HG03439 (cell line): ENCODE data around the gene MTCH1.

Source experiments
- ATAC-seq: cut with Tn5 transposase; IDR thresholded peaks from one replicate; pipeline ENCODE4 v1.9.1; 2021; ENCODE audit warnings: mild to moderate bottlenecking, moderate library complexity; ENCODE audit not compliant: unreplicated experiment

The MTCH1 gene

DNA sequence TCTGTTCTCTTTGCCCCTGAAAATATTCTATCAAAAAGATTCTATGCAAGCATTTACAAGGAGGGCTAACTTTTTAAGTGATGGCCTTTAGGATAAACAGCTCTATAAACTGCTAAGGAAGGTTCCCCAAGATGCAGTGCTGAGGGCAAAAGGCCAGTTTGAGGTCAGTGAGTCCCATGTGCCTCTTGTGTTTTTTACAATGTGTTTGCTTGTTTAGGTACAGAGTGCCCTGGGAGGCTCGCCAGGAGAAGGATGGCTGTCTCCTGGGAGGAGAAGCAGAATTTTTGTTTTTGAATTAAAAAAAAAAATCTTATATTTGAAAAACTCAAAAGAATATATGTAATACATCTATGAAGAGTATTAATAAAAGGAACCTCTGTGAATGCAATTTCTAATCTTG is 12.8 kb downstream of the MTCH1 start:
- ATAC-seq, result no peak

DNA sequence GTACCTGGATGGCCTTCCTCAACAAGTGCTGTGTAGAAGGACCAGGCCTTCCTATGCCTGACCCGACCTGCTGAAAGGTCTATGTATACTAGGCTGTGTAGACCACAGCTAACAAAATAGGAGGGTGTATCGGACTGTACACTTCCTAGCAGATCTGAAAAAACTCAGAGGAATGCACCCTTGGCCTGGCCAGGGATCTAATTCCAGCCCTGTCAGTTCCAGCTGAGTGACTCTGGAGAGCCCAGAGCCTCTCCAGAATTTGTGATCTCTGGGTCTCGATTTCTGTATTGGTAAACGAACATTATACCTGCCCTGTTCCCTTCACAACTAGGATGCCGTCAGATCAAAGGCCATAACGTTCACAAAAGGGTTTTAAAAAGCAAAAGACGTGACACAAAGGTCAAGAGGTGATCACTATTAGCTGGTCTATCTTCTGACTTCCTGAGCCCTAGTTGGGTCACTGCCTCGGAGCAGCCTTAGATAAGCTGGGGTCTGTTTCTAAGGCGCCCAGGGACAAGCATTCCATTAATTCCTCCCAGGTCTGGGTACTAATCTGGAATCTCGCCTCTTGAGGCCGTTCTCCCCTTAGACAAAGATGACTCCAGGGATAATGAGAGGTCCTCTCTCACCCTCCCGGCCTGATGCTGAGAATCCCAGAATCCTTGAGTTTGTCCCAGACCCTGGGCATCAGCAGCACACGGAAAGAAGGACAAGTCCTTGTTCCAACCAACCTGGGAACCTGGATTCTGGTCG is 13.9 kb downstream of the MTCH1 start:
- ATAC-seq, result no peak

DNA sequence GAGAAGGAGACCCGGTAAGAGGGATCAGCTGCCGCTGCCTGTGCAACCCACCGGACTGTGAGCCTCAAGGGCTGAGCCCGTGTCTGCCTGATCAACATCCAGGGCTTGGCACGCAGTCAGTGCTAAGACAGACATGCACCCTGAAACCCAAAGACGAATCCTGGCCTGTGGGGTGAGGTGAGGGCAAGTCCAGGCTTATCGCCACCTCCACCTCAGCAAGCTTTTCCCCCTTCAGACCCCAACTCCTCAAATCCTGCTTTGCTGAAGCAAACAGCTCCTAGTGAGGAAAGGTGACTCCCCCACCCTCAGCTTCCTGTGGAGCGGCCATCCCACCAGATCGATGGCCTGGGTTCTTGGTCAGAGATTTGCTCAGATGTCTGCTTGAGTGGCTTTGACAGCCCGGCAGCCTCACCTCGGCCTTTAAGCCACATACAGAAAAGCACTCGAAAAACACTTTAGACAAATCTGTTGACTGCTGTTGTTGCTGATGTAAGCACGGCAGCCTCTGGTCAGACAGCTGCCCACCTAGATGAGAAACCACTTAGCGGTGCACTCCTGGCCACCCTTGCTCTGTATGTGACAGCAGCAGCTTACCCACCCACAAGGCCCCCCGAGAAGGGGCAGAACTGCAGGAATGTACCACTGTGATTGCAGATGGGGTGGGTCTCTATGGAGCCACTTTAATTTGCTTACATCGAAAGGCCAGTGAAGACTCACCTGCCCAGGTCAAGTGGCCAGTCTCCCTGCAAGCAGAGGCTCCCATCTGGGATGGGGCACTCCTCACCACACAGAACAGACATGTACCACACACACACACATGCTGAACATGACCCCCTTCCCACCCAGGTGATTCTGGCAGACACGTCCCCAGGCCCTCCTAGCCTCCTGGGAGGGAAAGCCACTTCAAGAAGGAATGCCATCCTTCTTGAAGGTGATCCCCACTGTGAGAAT is 14.8 kb downstream of the MTCH1 start:
- no peak for ATAC-seq

- no peak for ATAC-seq
Observed at GRCh38 chr6:36969988-36970891, 15.8 kb downstream of the MTCH1 start.

DNA sequence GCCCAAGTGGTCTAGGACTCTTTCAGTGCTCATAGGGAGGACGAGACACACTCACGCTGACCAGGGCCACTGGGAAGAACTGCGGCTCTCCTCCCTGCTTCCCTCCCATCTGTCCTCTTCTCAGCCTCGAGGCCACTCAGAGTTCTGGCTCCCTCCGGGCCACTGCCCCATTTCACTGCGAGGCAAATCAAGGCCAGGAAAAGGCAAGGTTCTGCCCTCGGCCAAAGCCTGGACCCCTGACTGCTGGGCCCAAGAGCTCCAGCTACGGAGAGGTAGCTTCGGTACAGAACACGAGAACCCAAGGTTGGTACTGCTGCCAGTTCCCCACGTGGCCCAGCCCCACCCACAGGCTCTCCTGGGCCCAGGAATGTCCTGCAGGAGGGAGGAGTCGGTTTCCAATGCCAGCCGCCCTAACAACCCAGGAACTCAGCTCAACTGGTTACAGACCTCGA is 16.7 kb downstream of the MTCH1 start:
- no peak for ATAC-seq

GRCh38 chr6:36968266-36968977 is 17.6 kb downstream of the MTCH1 start:
- no peak for ATAC-seq

- no peak for ATAC-seq
Observed at GRCh38 chr6:36967757-36968156, 18.2 kb downstream of the MTCH1 start.

DNA sequence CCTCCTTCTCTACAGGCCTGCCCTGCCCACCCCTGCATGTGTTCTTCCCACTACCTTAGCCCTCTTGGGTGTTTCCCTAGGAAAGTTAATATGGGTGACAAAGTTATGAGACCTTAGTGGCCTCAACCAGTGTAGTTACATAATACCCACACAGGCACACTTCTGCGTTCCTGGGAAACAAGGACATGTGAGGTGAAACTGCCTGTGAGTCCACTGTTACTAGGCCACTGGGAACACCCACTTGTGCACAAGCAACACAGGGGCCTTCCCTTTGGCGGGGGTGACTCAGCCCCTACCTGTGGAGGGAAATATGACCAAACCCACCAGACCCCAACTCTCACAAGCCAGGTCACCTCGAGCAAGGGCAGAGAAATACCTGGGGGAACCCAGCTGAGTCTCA is 18.7 kb downstream of the MTCH1 start:
- ATAC-seq, result no peak

- ATAC-seq, result no peak
Observed at GRCh38 chr6:36964908-36965307, 21.1 kb downstream of the MTCH1 start.

DNA sequence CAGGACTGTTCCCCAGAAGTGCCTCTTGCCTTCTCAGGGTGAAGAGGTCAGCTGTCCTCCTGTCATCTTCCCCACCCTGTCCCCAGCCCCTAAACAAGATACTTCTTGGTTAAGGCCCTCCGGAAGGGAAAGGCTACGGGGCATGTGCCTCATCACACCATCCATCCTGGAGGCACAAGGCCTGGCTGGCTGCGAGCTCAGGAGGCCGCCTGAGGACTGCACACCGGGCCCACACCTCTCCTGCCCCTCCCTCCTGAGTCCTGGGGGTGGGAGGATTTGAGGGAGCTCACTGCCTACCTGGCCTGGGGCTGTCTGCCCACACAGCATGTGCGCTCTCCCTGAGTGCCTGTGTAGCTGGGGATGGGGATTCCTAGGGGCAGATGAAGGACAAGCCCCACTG is 21.6 kb downstream of the MTCH1 start:
- no peak for ATAC-seq

- ATAC-seq, result no peak
Observed at GRCh38 chr6:36963451-36964290, 22.3 kb downstream of the MTCH1 start.

- no peak for ATAC-seq
Observed at GRCh38 chr6:36962874-36963273, 23.1 kb downstream of the MTCH1 start.

GRCh38 chr6:36961441-36962435 is 24.3 kb downstream of the MTCH1 start:
- no peak for ATAC-seq

GRCh38 chr6:36959555-36960250 is 26.3 kb downstream of the MTCH1 start:
- ATAC-seq, result no peak

- no peak for ATAC-seq
Observed at GRCh38 chr6:36958775-36959554, 27.0 kb downstream of the MTCH1 start.

GRCh38 chr6:36957773-36958271 is 28.2 kb downstream of the MTCH1 start:
- no peak for ATAC-seq

DNA sequence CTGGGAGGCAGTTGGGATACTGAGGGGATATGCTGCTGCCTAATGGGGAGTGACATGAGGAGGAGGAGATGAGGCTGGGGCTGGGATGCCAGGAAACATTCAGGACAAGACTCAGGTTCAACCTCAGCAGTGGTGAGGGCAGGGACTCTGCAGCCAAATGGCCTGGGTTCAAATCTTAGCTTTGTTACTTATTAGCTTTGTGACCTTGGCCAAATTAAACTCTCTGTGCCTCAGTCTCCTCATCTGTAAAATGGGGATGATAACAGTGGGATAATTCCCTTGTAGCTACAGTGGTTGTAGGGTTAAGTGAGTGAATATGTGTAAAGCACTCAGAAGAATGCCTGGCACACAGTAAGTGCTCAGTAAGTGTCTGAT is 29.6 kb downstream of the MTCH1 start:
- ATAC-seq, result no peak
